Natural killer cell (primary cell): ENCODE data around the gene PI3. TPM values are rescaled to one million over a fixed set of nuclear protein-coding genes. Genes with fewer than 3 reads are reported as not detected.

Source experiments
- ATAC-seq, 3 donors: fragments of 150-1000 bp in 2 of 3; fragments of 200-7000 bp in 1 of 3; cut with Tn5 transposase; 1 replicate in 1 of 3; 2 replicates in 2 of 3; pipeline ENCODE4 v1.10.0; 2021; ENCODE audit warnings: mild to moderate bottlenecking in 2 of 3, moderate library complexity in 2 of 3
- DNase-seq, 2 donors: peaks; one replicate each; pipeline versions ENCODE4 v3.0.0 to v3.0.0-alpha.2; 2013 to 2021; ENCODE audit warnings: mixed read lengths in 1 of 2
- H3K27ac ChIP-seq: one replicate; pipeline ENCODE4 v1.5.1; 2013; ENCODE audit warnings: mild to moderate bottlenecking, low read length
- H3K27me3 ChIP-seq: one replicate; pipeline ENCODE4 v1.6.1; 2013; ENCODE audit warnings: low read length; ENCODE audit not compliant: control insufficient read depth, insufficient read depth
- H3K36me3 ChIP-seq: one replicate; pipeline ENCODE4 v1.6.1; 2013; ENCODE audit warnings: low read length; ENCODE audit not compliant: control insufficient read depth, insufficient read depth
- H3K4me1 ChIP-seq: one replicate; pipeline ENCODE4 v1.6.1; 2013; ENCODE audit warnings: low read length; ENCODE audit not compliant: control insufficient read depth, insufficient read depth
- H3K4me3 ChIP-seq: one replicate; pipeline ENCODE4 v1.5.1; 2013; ENCODE audit warnings: low read length
- H3K9me3 ChIP-seq: one replicate; pipeline ENCODE4 v1.6.1; 2013; ENCODE audit warnings: low read length; ENCODE audit not compliant: control insufficient read depth, insufficient read depth
- H3K27ac Mint-ChIP-seq, 2 donors: one replicate each; pipeline ENCODE4 v1.8.0; 2022; ENCODE audit warnings: mild to moderate bottlenecking in 2 of 2, mixed read lengths in 2 of 2, moderate library complexity in 1 of 2
- H3K27me3 Mint-ChIP-seq, 2 donors: one replicate each; pipeline ENCODE4 v1.8.0; 2022; ENCODE audit warnings: low read depth in 2 of 2, mixed read lengths in 2 of 2
- H3K36me3 Mint-ChIP-seq: one replicate; pipeline ENCODE4 v1.8.0; 2022; ENCODE audit warnings: mixed read lengths
- H3K4me1 Mint-ChIP-seq, 2 donors: one replicate each; pipeline ENCODE4 v1.8.0; 2022; ENCODE audit warnings: mixed read lengths in 2 of 2
- H3K4me3 Mint-ChIP-seq: one replicate; pipeline ENCODE4 v1.8.0; 2022; ENCODE audit warnings: mild to moderate bottlenecking, moderate library complexity, mixed read lengths
- H3K9me3 Mint-ChIP-seq, 2 donors: one replicate each; pipeline ENCODE4 v1.8.0; 2022; ENCODE audit warnings: mixed read lengths in 2 of 2
- WGBS: methylation state at CpG from one replicate; pipeline ENCODE4 v1.1.7; 2013; ENCODE audit warnings: missing lambda C conversion rate; ENCODE audit not compliant: insufficient coverage; 5-methylcytosine and 5-hydroxymethylcytosine counted together
- intact Hi-C: fragments of 100-400 bp; cut with micrococcal nuclease; formaldehyde crosslinking; loops from one replicate; pipeline ENCODE4 v1.14.2; 2022
- total RNA-seq, 4 donors: library from RNA; stranded (reverse); fragments of 120-200 nt in 1 of 4; gene quantifications; one replicate each; pipeline versions ENCODE4 v1.2.3 to v1.2.4, GENCODE V29; 2013 to 2022
- TF ChIP-seq, protein P1 (sequence below): fragments of 200-600 bp; IDR thresholded peaks from one replicate; pipeline ENCODE4 v1.8.0; 2022; ENCODE audit warnings: antibody characterized with exemption

Gene PI3
- total RNA-seq, 3 donors from 2014 or later (not counting 1 experiment from before 2014, with no cell fraction given): 2.4 TPM; not detected in 2

DNA sequence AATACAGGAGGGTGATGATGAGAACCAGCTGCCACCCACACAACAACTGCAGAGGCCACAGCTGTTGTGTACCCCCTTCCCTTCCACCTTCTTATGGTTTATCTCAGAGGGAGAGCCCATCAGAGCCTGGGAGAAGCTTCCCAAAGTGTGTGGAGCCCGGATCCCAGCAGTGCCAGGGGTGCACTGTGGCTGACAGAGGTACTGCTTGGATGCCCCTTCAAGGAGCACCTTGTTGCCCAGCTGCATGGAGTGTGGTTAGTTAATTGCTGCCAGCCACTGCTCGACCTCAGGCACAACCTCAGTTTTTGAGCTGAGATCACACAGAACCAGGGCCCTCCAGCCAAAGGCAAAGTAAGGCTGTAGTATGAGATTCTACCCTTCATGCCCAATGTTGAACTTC, 13.0 kb downstream of the PI3 start:
- Mint-ChIP-seq H3K4me1 (no peaks in the 10 kb centered on the region), H3K9me3 (no peaks in the 10 kb centered on the region), H3K27me3 (peaks cover 15 to 42% of the 10 kb centered on the region in 2 donors), H3K4me3 (no peak overlapping the region), H3K36me3 (no peaks in the 10 kb centered on the region), H3K27ac (no peak overlapping the region)
- no peaks in the 10 kb centered on the region for H3K9me3 ChIP-seq
- ATAC-seq: no peak
- WGBS: 77% methylated on average over 2 of the region's 2 CpGs
- H3K36me3 ChIP-seq: no peaks in the 10 kb centered on the region
- H3K4me1 ChIP-seq: no peaks in the 10 kb centered on the region
- intact Hi-C loops: no loop called here
- no peak overlapping the region for H3K4me3 ChIP-seq
- TF ChIP-seq, protein P1, sequence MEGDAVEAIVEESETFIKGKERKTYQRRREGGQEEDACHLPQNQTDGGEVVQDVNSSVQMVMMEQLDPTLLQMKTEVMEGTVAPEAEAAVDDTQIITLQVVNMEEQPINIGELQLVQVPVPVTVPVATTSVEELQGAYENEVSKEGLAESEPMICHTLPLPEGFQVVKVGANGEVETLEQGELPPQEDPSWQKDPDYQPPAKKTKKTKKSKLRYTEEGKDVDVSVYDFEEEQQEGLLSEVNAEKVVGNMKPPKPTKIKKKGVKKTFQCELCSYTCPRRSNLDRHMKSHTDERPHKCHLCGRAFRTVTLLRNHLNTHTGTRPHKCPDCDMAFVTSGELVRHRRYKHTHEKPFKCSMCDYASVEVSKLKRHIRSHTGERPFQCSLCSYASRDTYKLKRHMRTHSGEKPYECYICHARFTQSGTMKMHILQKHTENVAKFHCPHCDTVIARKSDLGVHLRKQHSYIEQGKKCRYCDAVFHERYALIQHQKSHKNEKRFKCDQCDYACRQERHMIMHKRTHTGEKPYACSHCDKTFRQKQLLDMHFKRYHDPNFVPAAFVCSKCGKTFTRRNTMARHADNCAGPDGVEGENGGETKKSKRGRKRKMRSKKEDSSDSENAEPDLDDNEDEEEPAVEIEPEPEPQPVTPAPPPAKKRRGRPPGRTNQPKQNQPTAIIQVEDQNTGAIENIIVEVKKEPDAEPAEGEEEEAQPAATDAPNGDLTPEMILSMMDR: no peak
- peaks cover 2% of the 10 kb centered on the region for H3K27me3 ChIP-seq
- H3K27ac ChIP-seq: no peak overlapping the region
- DNase-seq: no peak

DNA sequence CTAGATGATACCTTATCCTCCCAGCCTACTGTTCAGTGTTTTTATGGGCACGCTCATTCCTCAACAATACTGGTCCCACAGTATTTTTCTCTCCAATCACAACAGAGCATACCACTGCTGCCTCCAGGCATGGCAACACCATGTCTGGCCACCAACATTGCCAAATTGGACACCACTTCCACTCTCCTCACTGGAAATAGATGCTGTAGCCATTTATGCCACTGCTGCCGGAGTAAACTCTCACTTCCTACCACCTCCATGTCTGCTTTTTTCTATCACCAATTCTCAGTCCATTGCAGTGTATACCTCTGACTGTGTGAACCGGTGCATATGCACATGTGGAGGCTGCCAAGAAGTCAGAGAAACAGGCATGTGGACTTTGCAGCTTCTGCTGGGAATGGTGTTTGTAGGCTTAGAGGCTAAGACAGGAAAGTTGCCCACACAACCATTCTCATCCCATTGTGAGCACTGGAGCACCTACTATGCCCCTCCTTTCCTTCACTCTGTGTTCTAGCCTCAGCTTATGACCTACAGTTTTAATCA, 14.4 kb downstream of the PI3 start:
- no peak for ATAC-seq
- Mint-ChIP-seq H3K27ac (no peak overlapping the region), H3K4me1 (no peaks in the 10 kb centered on the region), H3K36me3 (no peaks in the 10 kb centered on the region), H3K27me3 (peaks cover 15 to 45% of the 10 kb centered on the region in 2 donors), H3K9me3 (no peaks in the 10 kb centered on the region), H3K4me3 (no peak overlapping the region)
- Histone ChIP-seq H3K27ac (no peak overlapping the region), H3K36me3 (no peaks in the 10 kb centered on the region), H3K9me3 (no peaks in the 10 kb centered on the region), H3K4me1 (no peaks in the 10 kb centered on the region), H3K4me3 (no peak overlapping the region), H3K27me3 (peaks cover 2% of the 10 kb centered on the region)
- 78% methylated on average over 3 of the region's 3 CpGs for WGBS
- no peak for DNase-seq
- TF ChIP-seq, protein P1: no peak
- intact Hi-C loops: no loop called here

DNA sequence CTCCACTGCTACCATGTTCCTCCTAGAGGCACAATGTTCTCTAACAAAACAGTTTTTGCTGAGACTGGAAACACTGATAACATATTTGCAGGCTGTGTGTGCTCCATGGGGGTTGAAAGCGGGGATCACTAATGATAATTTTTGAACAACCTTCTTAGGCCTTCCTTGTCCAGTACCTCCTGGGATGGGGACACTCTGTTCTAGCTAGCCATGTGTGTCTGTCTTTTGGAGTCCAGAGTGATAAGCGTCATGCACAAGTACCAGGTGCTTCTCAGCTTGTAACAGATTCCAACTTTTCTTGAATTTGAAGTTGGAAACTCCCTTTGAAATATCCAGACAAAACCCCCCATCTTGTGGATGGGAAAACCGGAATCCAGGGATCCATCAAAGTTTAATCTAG, 15.2 kb downstream of the PI3 start:
- H3K9me3 Mint-ChIP-seq: no peaks in the 10 kb centered on the region

More for the DNA sequence above, 15.2 kb downstream of the PI3 start:
- intact Hi-C loops: no loop called here
- no peaks in the 10 kb centered on the region for H3K36me3 Mint-ChIP-seq
- no peak overlapping the region for H3K27ac Mint-ChIP-seq
- H3K27me3 Mint-ChIP-seq: peaks cover 11 to 45% of the 10 kb centered on the region in 2 donors
- no peak overlapping the region for H3K27ac ChIP-seq
- no peaks in the 10 kb centered on the region for H3K36me3 ChIP-seq
- peaks cover 2% of the 10 kb centered on the region for H3K27me3 ChIP-seq
- DNase-seq: no peak
- H3K4me3 ChIP-seq: no peak overlapping the region
- no peaks in the 10 kb centered on the region for H3K4me1 ChIP-seq
- no peak for ATAC-seq
- TF ChIP-seq, protein P1: no peak
- WGBS: 86% methylated on average over 3 of the region's 3 CpGs
- no peaks in the 10 kb centered on the region for H3K9me3 ChIP-seq
- no peak overlapping the region for H3K4me3 Mint-ChIP-seq
- no peaks in the 10 kb centered on the region for H3K4me1 Mint-ChIP-seq
